Transverse colon (tissue), 4 donors: ENCODE measurements around the gene CCHCR1.

Experiments used
- CTCF ChIP-seq, 5 experiments: fragments of 200-600 bp in 3 of 5; fragments of 450-650 bp in 2 of 5; sonication (generic) in 3 of 5; IDR thresholded peaks; 1 replicate in 2 of 5; 2 replicates in 3 of 5; pipeline ENCODE4 v1.5.1; 2016 to 2017; ENCODE audit warnings: antibody characterized with exemption in 5 of 5, inconsistent platforms in 3 of 5, mild to moderate bottlenecking in 2 of 5, moderate library complexity in 1 of 5
- POLR2A ChIP-seq: fragments of 450-650 bp; IDR thresholded peaks from one replicate; pipeline ENCODE4 v1.6.1; 2016; ENCODE audit warnings: antibody characterized with exemption, mild to moderate bottlenecking, moderate library complexity
- POLR2AphosphoS5 ChIP-seq, 3 donors: sonication (generic); formaldehyde crosslinking; IDR thresholded peaks; one replicate each; pipeline ENCODE4 v1.6.1; 2016; ENCODE audit warnings: antibody characterized with exemption in 3 of 3

GRCh38 chr6:31128093-31128676 lies 29.4 kb downstream of the CCHCR1 start:
- no peak for TF ChIP-seq POLR2A
- TF ChIP-seq POLR2AphosphoS5 (IDR thresholded peaks at IDR 0.05) = no peak
- TF ChIP-seq CTCF (IDR thresholded peaks at IDR 0.05) = peak; percentile 74 to 90 (median 85)
